Activated T-helper 1 cell treated with Interleukin-2 at 50 U/mL for 16 hours (primary cell): ENCODE results near the gene FBN3.

ENCODE experiments used
- DNase-seq: peaks from one replicate; pipeline ENCODE4 v3.0.0-alpha.2; 2020; ENCODE audit warnings: low read depth

The FBN3 gene

DNA sequence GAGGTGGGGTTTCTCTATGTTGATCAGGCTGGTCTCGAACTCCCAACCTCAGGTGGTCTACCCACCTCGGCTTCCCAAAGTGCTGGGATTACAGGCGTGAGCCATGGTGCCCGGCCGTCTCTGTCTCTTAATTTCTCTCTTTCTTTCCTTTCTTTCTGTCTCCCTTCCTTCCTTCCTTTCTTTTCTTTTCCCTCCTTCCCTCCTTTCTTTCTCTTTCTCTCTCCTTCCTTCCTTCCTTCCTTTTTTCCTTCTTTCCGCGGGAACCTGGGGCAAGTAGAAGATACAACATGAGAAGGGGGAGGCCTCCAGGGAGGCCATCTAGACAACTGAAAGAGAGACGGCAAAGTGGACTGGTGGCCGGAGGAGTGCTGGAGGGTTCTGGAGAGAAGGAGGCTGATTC, 128.7 kb downstream of the FBN3 start:
- no peak for DNase-seq

DNA sequence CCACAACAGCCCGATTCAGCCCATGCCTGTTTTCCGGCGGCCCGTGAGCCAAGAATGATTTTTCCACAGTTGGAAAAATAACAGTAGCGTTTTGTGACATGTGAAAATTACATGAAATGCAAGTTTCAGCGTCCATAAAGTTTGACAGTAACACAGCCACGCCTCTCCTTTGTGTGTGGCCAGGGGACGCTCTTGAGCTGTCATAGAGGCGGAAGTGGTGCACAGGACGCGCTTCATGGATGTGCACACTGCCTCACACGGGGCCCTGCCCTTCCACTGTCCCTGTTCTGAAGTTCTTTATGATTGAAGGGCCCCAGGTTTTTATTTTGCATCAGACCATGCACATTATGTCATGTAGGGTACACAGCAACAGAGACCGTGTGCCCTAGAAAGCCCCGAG, 131.6 kb downstream of the FBN3 start:
- no peak for DNase-seq
